GM12878 (cell line): ENCODE results near the gene GLRX2. TPM values are rescaled to one million over a fixed set of nuclear protein-coding genes. Genes with fewer than 3 reads are reported as not detected.

ENCODE experiments used
- BHLHE40 ChIP-seq, 2 experiments: fragments of 450-650 bp in 1 of 2; IDR thresholded peaks; 2 replicates each; pipeline ENCODE4 v1.6.1; 2011 to 2017; ENCODE audit warnings: low read depth in 2 of 2, borderline replicate concordance in 1 of 2, improper control_type of control experiment in 1 of 2, low read length in 1 of 2, mild to moderate bottlenecking in 1 of 2
- CBX5 ChIP-seq: sonication (generic); IDR thresholded peaks from 2 replicates; pipeline ENCODE4 v1.6.1; 2016; ENCODE audit warnings: low read depth, moderate library complexity, mild to moderate bottlenecking, inconsistent platforms
- E2F8 ChIP-seq: fragments of 450-650 bp; IDR thresholded peaks from 2 replicates; pipeline ENCODE4 v1.6.1; 2018; ENCODE audit warnings: mild to moderate bottlenecking, low read depth, moderate library complexity; ENCODE audit not compliant: partially characterized antibody
- KAT2A ChIP-seq: conservative IDR thresholded peaks from 2 replicates; pipeline ENCODE4 v1.6.1; 2011; ENCODE audit warnings: low read depth, low read length; ENCODE audit not compliant: control insufficient read depth
- KDM1A ChIP-seq: fragments of 200-600 bp; sonication (generic); IDR thresholded peaks from 2 replicates; pipeline ENCODE4 v1.6.1; 2016; ENCODE audit warnings: borderline replicate concordance
- NFIC ChIP-seq: IDR thresholded peaks from 2 replicates; pipeline ENCODE4 v1.6.1; 2012; ENCODE audit warnings: low read depth, mild to moderate bottlenecking, inconsistent platforms, low read length, moderate library complexity
- NR2F1 ChIP-seq: fragments of 450-650 bp; conservative IDR thresholded peaks from 2 replicates; pipeline ENCODE4 v1.6.1; 2017; ENCODE audit warnings: mild to moderate bottlenecking
- PAX5 ChIP-seq: IDR thresholded peaks from 2 replicates; pipeline ENCODE4 v1.6.1; 2011; ENCODE audit warnings: low read depth, low read length, borderline replicate concordance
- POLR2AphosphoS2 ChIP-seq: IDR thresholded peaks from 2 replicates; pipeline ENCODE4 v1.6.1; 2011; ENCODE audit warnings: low read depth, mild to moderate bottlenecking, low read length, improper control_type of control experiment, moderate library complexity
- RAD51 ChIP-seq: fragments of 450-650 bp; IDR thresholded peaks from 2 replicates; pipeline ENCODE4 v1.6.1; 2016; ENCODE audit warnings: moderate library complexity, mild to moderate bottlenecking, inconsistent platforms
- RELA ChIP-seq: fragments of 450-650 bp; IDR thresholded peaks from 2 replicates; pipeline ENCODE4 v1.8.0; 2014; ENCODE audit warnings: borderline replicate concordance; ENCODE audit not compliant: partially characterized antibody
- SKIL ChIP-seq: fragments of 450-650 bp; IDR thresholded peaks from 2 replicates; pipeline ENCODE4 v1.6.1; 2017; ENCODE audit warnings: mild to moderate bottlenecking, low read depth, inconsistent platforms; ENCODE audit not compliant: poor library complexity, severe bottlenecking
- STAT3 ChIP-seq: IDR thresholded peaks from 2 replicates; pipeline ENCODE4 v1.6.1; 2011; ENCODE audit warnings: low read depth, low read length, improper control_type of control experiment
- WRNIP1 ChIP-seq: IDR thresholded peaks from 2 replicates; pipeline ENCODE4 v1.6.1; 2011; ENCODE audit warnings: low read depth, low read length, improper control_type of control experiment, borderline replicate concordance
- ZNF217 ChIP-seq: fragments of 450-650 bp; IDR thresholded peaks from 2 replicates; pipeline ENCODE4 v1.6.1; 2017; ENCODE audit warnings: antibody characterized with exemption, mild to moderate bottlenecking
- ZNF384 ChIP-seq: IDR thresholded peaks from 2 replicates; pipeline ENCODE4 v1.6.1; 2012; ENCODE audit warnings: low read depth, mild to moderate bottlenecking, low read length, improper control_type of control experiment, borderline replicate concordance
- ZNF592 ChIP-seq: fragments of 450-650 bp; IDR thresholded peaks from 2 replicates; pipeline ENCODE4 v1.6.1; 2017; ENCODE audit warnings: mild to moderate bottlenecking, moderate library complexity
- ZSCAN29 ChIP-seq: fragments of 450-650 bp; IDR thresholded peaks from 2 replicates; pipeline ENCODE4 v1.6.1; 2017; ENCODE audit warnings: mild to moderate bottlenecking, moderate library complexity
- ZZZ3 ChIP-seq: IDR thresholded peaks from 2 replicates; pipeline ENCODE4 v1.6.1; 2011; ENCODE audit warnings: low read depth; ENCODE audit not compliant: control insufficient read depth, insufficient read length
- polyA plus RNA-seq, 11 experiments: library from polyadenylated mRNA; depleted of rRNA in 4 of 11; unstranded in 6 of 11; stranded (reverse) in 5 of 11; fragments of >200 nt; fragmentation: Nextera tagmentation in 4 of 11; fragmentation: Illumina TruSeq in 1 of 11; extraction: Ambion mirVana in 4 of 11; extraction: Trizol in 1 of 11; gene quantifications; 1 replicate in 1 of 11; 2 replicates in 10 of 11; pipeline versions ENCODE4 v1.2.1 to v1.2.3, GENCODE V29; 2011 to 2016; ENCODE audit warnings: inconsistent platforms in 2 of 11, missing spikeins in 2 of 11, low read depth in 1 of 11
- total RNA-seq, 4 experiments: library from RNA; depleted of rRNA in 3 of 4; stranded (reverse); fragments of >200 nt in 3 of 4; fragmentation: Illumina TruSeq in 1 of 4; extraction: Trizol in 1 of 4; gene quantifications; 2 replicates each; pipeline versions ENCODE4 v1.2.1 to v1.2.3, GENCODE V29; 2013 to 2021

GLRX2 gene
- total and polyA plus RNA-seq, 10 of the 15 experiments (the other 5 are each of a cell fraction or from before 2014, with no cell fraction given): 5.5 to 67.6 (median 16.6) TPM

GRCh38 chr1:193059282-193060114 lies 45.7 kb downstream of the GLRX2 start, which contains the start of the genes RO60 and UCHL5 (continued):
- TF ChIP-seq ZNF592 (no peak), RELA (peak; percentile 78), NR2F1 (no peak; the same call in 1 of the 2 replicates), RAD51 (peak; percentile 20; the same call in 1 of the 2 replicates), ZNF217 (no peak), BHLHE40 (IDR thresholded peaks at IDR 0.05; ENCODE audit: borderline replicate concordance in 1 of 2, low read depth in 2 of 2, low read length in 1 of 2) (peak; percentile 93 to 97), ZNF384 (no peak), ZZZ3 (no peak), POLR2AphosphoS2 (peak; percentile 77; the same call in 1 of the 2 replicates), E2F8 (peak; percentile 92), CBX5 (no peak; the same call in 1 of the 2 replicates), KDM1A (no peak), KAT2A (no peak), SKIL (no peak), ZSCAN29 (no peak), STAT3 (no peak), PAX5 (peak; percentile 64; the same call in 1 of the 2 replicates), NFIC (0 out of 2 replicates have a peak, but pooled peaks have one; percentile 1), WRNIP1 (no peak)
